Measurements from ENCODE around the gene RUFY4. TPM values are rescaled to one million over a fixed set of nuclear protein-coding genes. Genes with fewer than 3 reads are reported as not detected.
"Not testable (repeated sequence)": the region's sequence is repeated elsewhere in the genome, so short reads cannot be mapped to it uniquely, and the experiment has no call there.

The RUFY4 gene
- total RNA-seq, 1 experiment from 2014 or later, result 0.21 TPM

DNA sequence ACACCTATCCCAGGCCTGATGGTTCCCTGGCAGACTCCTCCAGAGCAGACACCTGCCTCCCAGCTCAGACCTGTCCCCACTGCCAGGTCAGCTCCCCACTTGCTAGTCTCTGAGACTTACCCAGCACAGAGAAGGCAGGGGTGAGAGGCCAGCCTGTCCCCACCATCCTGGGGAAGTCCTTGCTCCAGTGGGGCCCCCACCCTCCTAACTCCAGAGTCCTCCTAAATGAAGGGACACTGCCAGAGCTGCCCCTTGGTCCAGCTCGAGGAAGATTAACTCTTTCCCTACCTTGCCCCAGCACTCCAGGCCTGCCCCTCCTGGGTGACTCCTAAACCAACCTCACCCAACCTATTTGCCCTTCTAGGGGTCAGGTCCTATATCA is 35.9 kb upstream of the RUFY4 start:
- no peak overlapping the region for H3K4me3 Mint-ChIP-seq (ENCODE audit: low read depth, unreplicated experiment)
- H3K27me3 Mint-ChIP-seq (ENCODE audit: unreplicated experiment), result peaks cover 28% of the 10 kb centered on the region
- TF ChIP-seq, protein P1, sequence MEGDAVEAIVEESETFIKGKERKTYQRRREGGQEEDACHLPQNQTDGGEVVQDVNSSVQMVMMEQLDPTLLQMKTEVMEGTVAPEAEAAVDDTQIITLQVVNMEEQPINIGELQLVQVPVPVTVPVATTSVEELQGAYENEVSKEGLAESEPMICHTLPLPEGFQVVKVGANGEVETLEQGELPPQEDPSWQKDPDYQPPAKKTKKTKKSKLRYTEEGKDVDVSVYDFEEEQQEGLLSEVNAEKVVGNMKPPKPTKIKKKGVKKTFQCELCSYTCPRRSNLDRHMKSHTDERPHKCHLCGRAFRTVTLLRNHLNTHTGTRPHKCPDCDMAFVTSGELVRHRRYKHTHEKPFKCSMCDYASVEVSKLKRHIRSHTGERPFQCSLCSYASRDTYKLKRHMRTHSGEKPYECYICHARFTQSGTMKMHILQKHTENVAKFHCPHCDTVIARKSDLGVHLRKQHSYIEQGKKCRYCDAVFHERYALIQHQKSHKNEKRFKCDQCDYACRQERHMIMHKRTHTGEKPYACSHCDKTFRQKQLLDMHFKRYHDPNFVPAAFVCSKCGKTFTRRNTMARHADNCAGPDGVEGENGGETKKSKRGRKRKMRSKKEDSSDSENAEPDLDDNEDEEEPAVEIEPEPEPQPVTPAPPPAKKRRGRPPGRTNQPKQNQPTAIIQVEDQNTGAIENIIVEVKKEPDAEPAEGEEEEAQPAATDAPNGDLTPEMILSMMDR (IDR thresholded peaks at IDR 0.05; ENCODE audit: unreplicated experiment), result no peak
- CTCF ChIA-PET, result interaction anchor here (0.9 to 2.5 kb wide), 3 partner anchors 39 to 247 kb away, joined by 3 to 14 read pairs (median 4); no protein-coding TSS in a partner anchor
- DNase-seq, result no peak
- intact Hi-C loops (cut with micrococcal nuclease; ENCODE audit: unreplicated experiment), result loop anchor here (5.0 kb wide), 1 partner anchor 46 kb away; no protein-coding TSS in a partner anchor
- no peaks in the 10 kb centered on the region for H3K4me1 Mint-ChIP-seq (ENCODE audit: low read depth, unreplicated experiment)
- H3K27ac Mint-ChIP-seq (ENCODE audit: unreplicated experiment), result no peak overlapping the region
- no peaks in the 10 kb centered on the region for H3K9me3 Mint-ChIP-seq (ENCODE audit: low read depth, unreplicated experiment)
- BruUV-seq (replicated peaks), result no TSS peak
- no peaks in the 10 kb centered on the region for H3K36me3 Mint-ChIP-seq (ENCODE audit: insufficient read depth, unreplicated experiment)

DNA sequence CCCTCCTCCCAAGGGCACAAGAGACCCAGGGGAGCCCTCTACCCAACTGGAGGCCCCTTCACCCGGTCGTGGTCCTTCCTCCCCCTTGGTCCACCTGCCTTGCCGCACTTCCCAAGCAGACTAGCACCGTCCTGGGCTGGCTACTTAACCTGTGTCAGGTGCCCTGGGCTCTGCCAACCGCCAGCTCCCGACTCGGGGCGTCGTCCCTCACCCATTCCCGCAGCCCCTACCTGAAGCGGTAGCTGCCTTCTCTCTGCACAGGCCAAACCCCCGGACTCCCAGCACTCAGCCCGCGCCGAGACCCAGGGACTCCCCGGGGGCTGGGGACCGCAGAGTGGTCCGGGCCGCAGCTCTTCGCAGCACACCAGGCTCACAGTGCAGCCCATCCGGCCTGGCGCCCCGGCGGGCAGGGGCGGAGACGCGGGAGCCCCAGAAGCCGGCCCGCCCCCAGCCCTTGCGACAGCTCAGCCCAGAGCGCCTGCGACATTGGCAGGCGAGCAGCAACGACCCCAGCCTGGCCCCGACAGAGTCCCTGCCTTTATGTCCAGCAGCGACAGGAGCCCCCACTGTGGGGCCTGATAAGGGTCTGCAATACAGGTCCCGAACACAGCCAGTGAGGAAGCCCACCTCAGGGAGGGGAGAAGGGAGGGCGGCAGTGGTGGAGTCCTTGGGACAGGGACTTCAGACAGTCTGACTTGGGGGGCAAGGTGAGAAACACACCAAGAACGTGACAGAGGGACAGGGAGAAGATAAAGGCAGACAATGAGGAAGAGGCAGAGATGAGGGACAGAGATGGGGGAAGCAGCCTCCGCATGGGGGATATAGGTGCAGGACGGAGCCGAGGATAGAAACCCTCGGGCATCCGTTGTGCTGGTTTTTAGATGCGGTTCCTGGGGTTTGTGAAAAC is 35.2 kb upstream of the RUFY4 start:
- TF ChIP-seq, protein P1 (IDR thresholded peaks at IDR 0.05; ENCODE audit: unreplicated experiment), result no peak
- no peak overlapping the region for H3K4me3 Mint-ChIP-seq (ENCODE audit: low read depth, unreplicated experiment)
- peaks cover 28% of the 10 kb centered on the region for H3K27me3 Mint-ChIP-seq (ENCODE audit: unreplicated experiment)
- DNase-seq, result no peak
- H3K27ac Mint-ChIP-seq (ENCODE audit: unreplicated experiment), result no peak overlapping the region
- no peaks in the 10 kb centered on the region for H3K9me3 Mint-ChIP-seq (ENCODE audit: low read depth, unreplicated experiment)
- no TSS peak for BruUV-seq (replicated peaks)
- CTCF ChIA-PET, result interaction anchor here (0.9 to 2.5 kb wide), 3 partner anchors 242 to 248 kb away, joined by 3 to 15 read pairs (median 14); no protein-coding TSS in a partner anchor
- no peaks in the 10 kb centered on the region for H3K36me3 Mint-ChIP-seq (ENCODE audit: insufficient read depth, unreplicated experiment)
- H3K4me1 Mint-ChIP-seq (ENCODE audit: low read depth, unreplicated experiment), result no peaks in the 10 kb centered on the region
- intact Hi-C loops (cut with micrococcal nuclease; ENCODE audit: unreplicated experiment), result loop anchor here (5.0 kb wide), 1 partner anchor 47 kb away; no protein-coding TSS in a partner anchor

DNA sequence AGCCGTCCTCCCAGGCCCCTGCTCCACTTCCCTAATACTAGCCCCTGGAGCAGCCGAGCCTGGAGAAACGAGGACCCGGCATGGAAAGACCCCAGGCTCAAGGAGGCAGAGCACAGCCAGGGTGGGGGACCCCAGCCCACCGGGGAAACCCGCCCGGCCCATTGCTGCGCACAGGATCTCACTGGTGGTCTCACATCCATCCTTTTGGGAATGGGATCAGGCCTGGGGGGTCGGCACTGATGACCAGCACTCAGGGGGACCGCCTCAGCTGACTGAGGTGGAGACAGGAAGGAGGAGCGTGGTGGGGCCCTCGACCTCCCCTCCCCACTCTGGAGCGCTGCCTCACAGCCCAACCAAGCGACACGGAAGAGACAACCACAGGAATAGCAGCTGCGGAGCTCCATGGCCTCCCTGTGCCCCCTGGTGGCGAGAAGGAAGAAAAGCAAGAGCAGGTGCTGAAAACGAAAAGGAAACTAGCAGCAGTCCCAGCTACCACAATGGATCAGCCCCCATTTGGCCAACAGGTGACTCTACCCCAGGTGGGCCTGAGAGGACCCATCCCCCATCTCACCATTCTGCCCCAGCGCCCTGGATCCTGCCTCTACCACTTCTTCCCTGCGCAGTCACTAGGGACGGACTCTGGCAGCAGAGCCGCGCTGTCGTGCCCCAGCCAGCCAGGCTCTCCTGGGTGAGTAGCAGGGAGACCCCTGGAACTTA is 34.4 kb upstream of the RUFY4 start:
- CTCF ChIA-PET, result interaction anchor here (0.9 to 1.0 kb wide), 2 partner anchors 246 to 249 kb away, joined by 4 to 15 read pairs; no protein-coding TSS in a partner anchor

More for the DNA sequence above, 34.4 kb upstream of the RUFY4 start:
- intact Hi-C loops (cut with micrococcal nuclease; ENCODE audit: unreplicated experiment), result loop anchor here (5.0 kb wide), 1 partner anchor 47 kb away; no protein-coding TSS in a partner anchor
- not testable (repeated sequence) for H3K36me3 Mint-ChIP-seq (ENCODE audit: insufficient read depth, unreplicated experiment); H3K27ac Mint-ChIP-seq (ENCODE audit: unreplicated experiment); H3K4me1 Mint-ChIP-seq (ENCODE audit: low read depth, unreplicated experiment); H3K9me3 Mint-ChIP-seq (ENCODE audit: low read depth, unreplicated experiment); BruUV-seq (replicated peaks); H3K4me3 Mint-ChIP-seq (ENCODE audit: low read depth, unreplicated experiment)
- peak; percentile 49 for DNase-seq
- TF ChIP-seq, protein P1 (IDR thresholded peaks at IDR 0.05; ENCODE audit: unreplicated experiment), result peak; percentile 42
- H3K27me3 Mint-ChIP-seq (ENCODE audit: unreplicated experiment), result peaks cover 36% of the 10 kb centered on the region
